ENCODE measurements around the gene PRPH. TPM values are rescaled to one million over a fixed set of nuclear protein-coding genes. Genes with fewer than 3 reads are reported as not detected.

Gene PRPH
- total RNA-seq, 1 experiment from 2014 or later, result not detected

DNA sequence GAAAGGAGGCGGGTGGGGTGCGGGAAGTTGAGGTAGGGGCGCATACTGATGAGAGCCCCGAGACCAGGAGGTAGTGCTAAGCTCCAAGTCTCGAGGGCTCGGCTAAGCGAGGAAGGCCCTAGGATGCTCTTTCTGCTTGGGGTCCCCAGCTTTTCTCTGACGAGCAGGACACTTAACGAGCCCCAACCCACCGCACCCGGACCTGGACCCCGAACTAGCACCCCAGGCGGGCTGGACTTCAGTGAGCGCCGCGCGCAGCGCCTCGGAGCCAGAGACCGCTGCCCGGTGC, 46.8 kb downstream of the PRPH start:
- peaks cover 13% of the 10 kb centered on the region for H3K27me3 ChIP-seq (replicated peaks; ENCODE audit: insufficient read depth, low read depth, low read length, poor library complexity)

GRCh38 chr12:49342066-49342913, 47.3 kb downstream of the PRPH start:
- Histone ChIP-seq H3K4me1 (ENCODE audit: insufficient read depth, low read length, poor library complexity, severe bottlenecking) (peaks cover 38% of the 10 kb centered on the region), H3K27me3 (replicated peaks; ENCODE audit: insufficient read depth, low read depth, low read length, poor library complexity) (peaks cover 14% of the 10 kb centered on the region), H3K36me3 (ENCODE audit: insufficient read depth, low read length, poor library complexity, severe bottlenecking) (no peaks in the 10 kb centered on the region), H3K9me3 (ENCODE audit: low read depth, low read length, poor library complexity, severe bottlenecking) (no peaks in the 10 kb centered on the region), H3K4me3 (ENCODE audit: low read depth, low read length, poor library complexity, severe bottlenecking) (peak overlapping the region; percentile 44), H3K27ac (ENCODE audit: low read depth, low read length, poor library complexity, severe bottlenecking) (no peak overlapping the region)
- CTCF ChIA-PET, result interaction anchor here (0.8 to 1.8 kb wide), 3 partner anchors 16 to 53 kb away, joined by 3 to 15 read pairs (median 5); partner anchors contain the start of gene TROAP
- POLR2A ChIA-PET (ENCODE audit: low non-redundant PET), result no interaction called here
- BruUV-seq (replicated peaks), result no TSS peak
- intact Hi-C loops (cut with micrococcal nuclease; ENCODE audit: unreplicated experiment), result no loop called here
- no peak for TF ChIP-seq EZH2 (IDR thresholded peaks at IDR 0.05; ENCODE audit: borderline replicate concordance, low read depth, low read length, poor library complexity, severe bottlenecking)
- TF ChIP-seq, protein P1, sequence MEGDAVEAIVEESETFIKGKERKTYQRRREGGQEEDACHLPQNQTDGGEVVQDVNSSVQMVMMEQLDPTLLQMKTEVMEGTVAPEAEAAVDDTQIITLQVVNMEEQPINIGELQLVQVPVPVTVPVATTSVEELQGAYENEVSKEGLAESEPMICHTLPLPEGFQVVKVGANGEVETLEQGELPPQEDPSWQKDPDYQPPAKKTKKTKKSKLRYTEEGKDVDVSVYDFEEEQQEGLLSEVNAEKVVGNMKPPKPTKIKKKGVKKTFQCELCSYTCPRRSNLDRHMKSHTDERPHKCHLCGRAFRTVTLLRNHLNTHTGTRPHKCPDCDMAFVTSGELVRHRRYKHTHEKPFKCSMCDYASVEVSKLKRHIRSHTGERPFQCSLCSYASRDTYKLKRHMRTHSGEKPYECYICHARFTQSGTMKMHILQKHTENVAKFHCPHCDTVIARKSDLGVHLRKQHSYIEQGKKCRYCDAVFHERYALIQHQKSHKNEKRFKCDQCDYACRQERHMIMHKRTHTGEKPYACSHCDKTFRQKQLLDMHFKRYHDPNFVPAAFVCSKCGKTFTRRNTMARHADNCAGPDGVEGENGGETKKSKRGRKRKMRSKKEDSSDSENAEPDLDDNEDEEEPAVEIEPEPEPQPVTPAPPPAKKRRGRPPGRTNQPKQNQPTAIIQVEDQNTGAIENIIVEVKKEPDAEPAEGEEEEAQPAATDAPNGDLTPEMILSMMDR (conservative IDR thresholded peaks at IDR 0.05; ENCODE audit: low read depth, low read length), result peak; percentile 95
- peak; percentile 94 for DNase-seq (ENCODE audit: low spot score)

More for the DNA sequence above, 46.8 kb downstream of the PRPH start:
- no peak overlapping the region for H3K27ac ChIP-seq (ENCODE audit: low read depth, low read length, poor library complexity, severe bottlenecking)
- BruUV-seq (replicated peaks), result no TSS peak
- no peak for DNase-seq (ENCODE audit: low spot score)
- no peaks in the 10 kb centered on the region for H3K36me3 ChIP-seq (ENCODE audit: insufficient read depth, low read length, poor library complexity, severe bottlenecking)
- H3K4me3 ChIP-seq (ENCODE audit: low read depth, low read length, poor library complexity, severe bottlenecking), result no peak overlapping the region
- TF ChIP-seq, protein P1 (conservative IDR thresholded peaks at IDR 0.05; ENCODE audit: low read depth, low read length), result no peak
- no peak for TF ChIP-seq EZH2 (IDR thresholded peaks at IDR 0.05; ENCODE audit: borderline replicate concordance, low read depth, low read length, poor library complexity, severe bottlenecking)
- H3K4me1 ChIP-seq (ENCODE audit: insufficient read depth, low read length, poor library complexity, severe bottlenecking), result peaks cover 33% of the 10 kb centered on the region
- POLR2A ChIA-PET (ENCODE audit: low non-redundant PET), result no interaction called here
- H3K9me3 ChIP-seq (ENCODE audit: low read depth, low read length, poor library complexity, severe bottlenecking), result no peaks in the 10 kb centered on the region
- intact Hi-C loops (cut with micrococcal nuclease; ENCODE audit: unreplicated experiment), result no loop called here
- CTCF ChIA-PET, result interaction anchor here (0.8 to 1.8 kb wide), 5 partner anchors 10 to 53 kb away, joined by 3 to 15 read pairs (median 5); partner anchors contain the start of gene TROAP

GRCh38 chr12:49342914-49343731, 48.2 kb downstream of the PRPH start:
- Histone ChIP-seq H3K9me3 (ENCODE audit: low read depth, low read length, poor library complexity, severe bottlenecking) (no peaks in the 10 kb centered on the region), H3K4me1 (ENCODE audit: insufficient read depth, low read length, poor library complexity, severe bottlenecking) (peaks cover 40% of the 10 kb centered on the region), H3K4me3 (ENCODE audit: low read depth, low read length, poor library complexity, severe bottlenecking) (peak overlapping the region; percentile 44), H3K36me3 (ENCODE audit: insufficient read depth, low read length, poor library complexity, severe bottlenecking) (no peaks in the 10 kb centered on the region), H3K27me3 (replicated peaks; ENCODE audit: insufficient read depth, low read depth, low read length, poor library complexity) (peaks cover 14% of the 10 kb centered on the region), H3K27ac (ENCODE audit: low read depth, low read length, poor library complexity, severe bottlenecking) (no peak overlapping the region)
- no peak for DNase-seq (ENCODE audit: low spot score)
- BruUV-seq (replicated peaks), result no TSS peak
- intact Hi-C loops (cut with micrococcal nuclease; ENCODE audit: unreplicated experiment), result no loop called here
- CTCF ChIA-PET, result interaction anchor here (1.2 to 1.8 kb wide), 2 partner anchors 17 to 54 kb away, joined by 3 to 15 read pairs; no protein-coding TSS in a partner anchor
- POLR2A ChIA-PET (ENCODE audit: low non-redundant PET), result no interaction called here
- TF ChIP-seq, protein P1 (conservative IDR thresholded peaks at IDR 0.05; ENCODE audit: low read depth, low read length), result no peak
- no peak for TF ChIP-seq EZH2 (IDR thresholded peaks at IDR 0.05; ENCODE audit: borderline replicate concordance, low read depth, low read length, poor library complexity, severe bottlenecking)

Measured in A673 (cell line).